Glomerular visceral epithelial cell (primary cell): Measurements from ENCODE around the gene ABCA12.

Experiments
- DNase-seq: peaks from one replicate; pipeline ENCODE4 v3.0.0-alpha.2; 2016; ENCODE audit errors: extremely low spot score

The ABCA12 gene

GRCh38 chr2:214946949-214947348, 191.5 kb downstream of the ABCA12 start:
- no peak for DNase-seq

GRCh38 chr2:214934006-214934405, 204.4 kb downstream of the ABCA12 start:
- no peak for DNase-seq

DNA sequence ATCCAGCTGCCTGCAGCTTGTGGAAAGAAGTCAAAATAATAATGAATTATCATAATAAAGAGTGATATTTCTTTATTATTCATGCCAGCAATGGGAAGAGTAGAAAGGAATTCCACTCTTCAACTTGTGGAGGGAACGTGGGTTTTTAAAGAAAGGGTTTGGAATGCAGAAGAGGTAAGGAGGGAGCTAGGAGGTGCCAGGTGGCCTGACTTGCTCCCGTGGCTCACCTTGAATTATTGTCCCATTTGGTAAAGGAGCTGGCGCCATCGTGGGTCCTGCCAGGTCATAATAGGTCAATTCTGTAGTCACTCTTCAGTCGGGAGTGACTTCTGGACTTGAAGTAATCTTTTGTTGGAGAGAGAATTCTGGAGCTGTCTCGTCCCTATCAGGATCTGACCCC, 233.8 kb downstream of the ABCA12 start:
- DNase-seq: no peak

DNA sequence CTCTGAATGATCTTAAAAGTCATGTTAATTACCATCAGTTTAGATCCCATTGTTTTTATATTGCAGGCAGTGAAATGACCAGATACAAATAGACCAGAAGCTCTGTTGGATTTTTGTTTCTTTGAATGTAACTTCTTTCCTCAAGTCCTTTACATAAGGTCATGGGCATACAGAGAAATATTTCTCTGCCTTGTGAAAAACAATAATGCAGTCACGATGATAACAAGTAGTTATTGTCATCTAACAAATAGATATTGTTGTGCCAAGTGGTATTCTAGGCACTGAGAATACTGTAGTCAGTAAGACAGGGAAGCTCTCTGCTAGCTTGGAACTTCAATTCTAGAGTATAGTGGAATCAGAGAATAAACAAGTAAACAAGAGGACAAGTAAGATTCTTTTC, 234.2 kb downstream of the ABCA12 start:
- DNase-seq: no peak

GRCh38 chr2:214902286-214902685, 236.1 kb downstream of the ABCA12 start:
- no peak for DNase-seq

DNA sequence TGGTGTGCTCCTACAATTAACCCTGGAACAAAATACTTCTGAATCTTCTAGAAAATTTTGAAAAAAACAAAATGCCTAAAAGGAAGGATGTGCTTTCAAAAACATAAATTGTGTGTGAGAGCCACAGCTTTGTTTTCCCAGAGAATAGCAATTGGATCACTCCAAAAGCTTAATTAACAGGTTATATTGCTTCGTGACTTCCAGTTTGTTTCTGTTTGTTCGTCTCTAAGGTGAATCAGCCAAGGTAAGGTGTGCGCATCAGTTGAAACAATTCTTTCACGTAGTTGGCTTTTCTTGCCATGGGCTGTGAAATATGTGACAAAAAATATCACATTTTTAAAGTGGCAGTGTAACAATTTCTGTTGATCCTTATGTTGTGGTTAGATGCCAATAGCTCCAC, 238.7 kb downstream of the ABCA12 start:
- no peak for DNase-seq

DNA sequence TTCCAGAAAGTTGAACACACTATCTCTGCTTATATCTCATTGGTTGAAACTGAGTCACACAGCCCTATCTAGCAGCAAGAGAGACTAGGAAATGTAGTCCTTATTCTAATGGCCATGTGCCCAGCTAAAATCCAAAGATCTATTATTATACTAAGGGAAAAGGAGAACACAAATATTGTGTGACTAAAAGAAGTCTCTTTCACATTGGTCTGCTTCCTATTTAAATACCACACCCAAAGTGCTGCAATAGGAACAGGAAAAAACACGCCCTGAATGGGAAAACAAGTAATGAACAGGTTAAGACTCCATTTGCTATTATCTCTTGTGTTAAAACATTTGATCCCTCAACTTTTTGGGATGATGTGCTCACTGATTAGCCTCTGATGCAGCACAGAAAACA, 242.2 kb downstream of the ABCA12 start:
- no peak for DNase-seq

DNA sequence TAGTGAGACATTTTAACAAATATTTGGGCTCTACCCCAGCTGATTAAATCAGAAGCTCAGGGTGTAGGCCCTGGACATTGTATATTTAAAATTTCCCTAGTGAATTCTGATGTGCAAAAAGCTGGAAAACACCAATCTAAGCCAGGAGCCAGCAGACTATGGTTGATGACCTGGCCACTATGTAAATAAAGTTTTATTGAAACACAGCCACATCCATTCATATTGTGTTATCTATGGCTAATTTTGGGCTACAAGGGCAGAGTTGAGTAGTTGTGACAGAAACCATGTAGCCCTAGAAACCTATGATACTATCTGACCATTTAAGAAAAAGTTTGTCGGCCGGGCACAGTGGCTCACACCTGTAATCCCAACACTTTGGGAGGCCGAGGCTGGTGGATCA, 243.0 kb downstream of the ABCA12 start:
- DNase-seq: no peak

GRCh38 chr2:214889301-214889700, 249.1 kb downstream of the ABCA12 start:
- no peak for DNase-seq

- DNase-seq: no peak
Measured at GRCh38 chr2:214881647-214882202, 256.7 kb downstream of the ABCA12 start.
